SKM-1 (cell line): ENCODE data around the gene RAB9A.
"Not testable (repeated sequence)": the region's sequence is repeated elsewhere in the genome, so short reads cannot be mapped to it uniquely, and the experiment has no call there.

Experiments
- DNase-seq: peaks from one replicate; lab custom pipeline; 2025; ENCODE audit not compliant: unreplicated experiment; lab: John Stamatoyannopoulos, UW

RAB9A gene

GRCh38 chrX:13699183-13699826 is 10.4 kb downstream of the RAB9A start:
- no peak for DNase-seq

- no peak for DNase-seq
Observed at GRCh38 chrX:13700380-13700779, 11.5 kb downstream of the RAB9A start.

GRCh38 chrX:13702111-13702789 is 13.3 kb downstream of the RAB9A start:
- DNase-seq: no peak

DNA sequence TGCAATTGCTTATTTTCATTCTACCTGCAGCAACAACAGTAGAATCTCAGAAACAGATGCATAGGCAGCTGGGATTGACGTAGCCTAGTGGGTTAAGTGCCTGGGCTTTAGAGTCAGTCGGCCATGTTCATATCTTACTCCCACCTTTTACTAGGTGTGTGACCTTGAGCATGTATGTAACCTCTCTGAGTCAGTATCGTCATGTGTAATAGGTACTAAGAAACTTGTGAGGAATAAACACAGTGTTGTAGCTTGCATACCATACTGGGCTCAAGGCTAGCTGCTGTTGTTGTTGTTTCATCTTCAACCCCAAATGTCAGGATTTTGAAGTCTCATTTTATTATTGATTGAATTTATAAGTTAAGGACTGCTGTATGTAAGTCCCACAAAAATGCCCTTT is 14.2 kb downstream of the RAB9A start:
- DNase-seq: no peak

GRCh38 chrX:13703589-13703988 is 14.7 kb downstream of the RAB9A start:
- DNase-seq: no peak

DNA sequence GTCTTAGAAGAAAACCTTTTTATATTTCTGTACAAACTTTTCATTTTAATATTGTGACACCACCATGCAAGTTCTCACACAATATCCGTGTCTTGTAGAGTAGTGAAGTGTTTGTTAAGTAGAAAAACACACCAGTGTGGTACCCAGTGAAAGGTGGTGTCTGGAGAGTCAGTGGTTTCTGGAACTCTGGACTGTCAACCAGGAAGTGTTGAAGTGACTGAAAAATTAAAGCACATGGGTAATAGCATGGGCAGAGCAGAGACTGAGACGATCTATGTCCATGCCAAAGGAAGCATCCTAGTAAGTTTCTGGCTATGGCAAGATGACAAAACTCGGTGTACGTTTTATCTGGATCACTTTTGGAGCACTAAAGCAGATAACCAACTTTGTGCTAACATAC is 22.2 kb downstream of the RAB9A start:
- DNase-seq: no peak

- no peak for DNase-seq
Observed at GRCh38 chrX:13716455-13716854, 27.5 kb downstream of the RAB9A start.

GRCh38 chrX:13716905-13717304 is 28.0 kb downstream of the RAB9A start:
- DNase-seq: no peak

GRCh38 chrX:13717700-13718472 is 29.0 kb downstream of the RAB9A start:
- DNase-seq: no peak

- no peak for DNase-seq
Observed at GRCh38 chrX:13719192-13719856, 30.4 kb downstream of the RAB9A start.

DNA sequence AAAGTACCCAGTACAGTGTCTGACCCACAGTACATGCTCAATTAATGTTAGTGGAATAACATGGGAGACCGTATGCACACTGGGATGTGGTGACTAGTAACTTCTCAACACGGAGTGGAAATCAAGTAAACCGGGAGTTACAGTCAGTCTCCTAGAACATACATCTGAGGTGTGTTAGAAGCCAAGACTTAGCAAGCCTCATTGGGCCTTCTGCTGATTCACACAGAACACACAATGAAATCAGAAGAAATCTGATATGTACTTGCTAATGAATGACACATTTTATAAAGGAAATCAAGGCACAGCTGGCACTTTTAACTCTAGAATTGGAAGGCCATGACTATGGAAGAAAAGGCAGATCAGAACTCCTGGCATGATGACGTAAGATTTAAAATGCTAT is 32.4 kb downstream of the RAB9A start:
- DNase-seq: no peak

- DNase-seq: no peak
Observed at GRCh38 chrX:13721819-13722519, 33.0 kb downstream of the RAB9A start.

GRCh38 chrX:13724878-13725277 is 36.0 kb downstream of the RAB9A start:
- not testable (repeated sequence) for DNase-seq

DNA sequence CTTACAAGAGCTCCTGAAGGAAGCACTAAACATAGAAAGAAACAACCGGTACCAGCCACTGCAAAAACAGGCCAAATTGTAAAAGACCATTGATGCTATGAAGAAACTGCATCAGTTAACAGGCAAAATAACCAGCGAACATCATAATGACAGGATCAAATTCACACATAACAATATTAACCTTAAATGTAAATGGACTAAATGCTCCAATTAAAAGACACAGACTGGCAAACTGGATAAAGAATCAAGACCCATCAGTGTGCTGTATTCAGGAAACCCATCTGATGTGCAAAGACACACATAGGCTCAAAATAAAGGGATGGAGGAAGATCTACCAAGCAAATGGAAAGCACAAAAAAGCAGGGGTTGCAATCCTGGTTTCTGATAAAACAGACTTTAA is 37.7 kb downstream of the RAB9A start:
- not testable (repeated sequence) for DNase-seq

- DNase-seq: not testable (repeated sequence)
Observed at GRCh38 chrX:13730523-13730922, 41.6 kb downstream of the RAB9A start.

- no peak for DNase-seq
Observed at GRCh38 chrX:13732246-13733067, 43.5 kb downstream of the RAB9A start.

- DNase-seq: no peak
Observed at GRCh38 chrX:13733506-13733905, 44.6 kb downstream of the RAB9A start.

- peak; percentile 82 for DNase-seq
Observed at GRCh38 chrX:13734278-13735172, 45.6 kb downstream of the RAB9A start, which contains the start of the genes OFD1 and TRAPPC2. TSS of gene OFD1 (plus strand) at chrX:13734748. CDS start at chrX:13735072, 324 bp downstream. TSS of gene TRAPPC2 (minus strand) at chrX:13734620. CDS start at chrX:13719963, 14,657 bp downstream.

DNA sequence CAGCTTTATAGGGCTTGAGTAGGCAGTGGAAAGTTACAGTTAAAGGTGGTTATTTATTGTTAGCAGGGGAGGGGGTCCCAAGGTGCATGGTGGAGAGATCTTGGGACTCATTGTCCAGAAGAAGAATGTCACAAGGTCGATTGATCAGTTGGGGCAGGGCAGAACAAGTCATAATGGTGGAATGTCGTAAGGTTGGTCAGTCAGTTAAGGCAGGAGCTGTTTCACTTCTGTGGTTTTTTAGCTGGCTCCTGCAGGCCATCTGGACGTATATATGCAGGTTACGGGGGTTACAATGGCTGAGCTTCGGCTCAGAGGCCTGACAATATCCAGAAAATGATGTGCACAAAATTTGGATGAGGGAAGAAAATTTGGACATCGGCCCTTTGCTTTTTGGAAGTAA is 52.8 kb downstream of the RAB9A start:
- DNase-seq: no peak
